ENCODE data around the gene TAL2. TPM values are rescaled to one million over a fixed set of nuclear protein-coding genes. Genes with fewer than 3 reads are reported as not detected.

The TAL2 gene
- total and polyA plus RNA-seq, 9 of the 15 experiments (the other 6 are each of a cell fraction or from before 2014, with no cell fraction given), result 0.21 to 3.7 (median 1.1) TPM; not detected in 1

GRCh38 chr9:105702207-105702606 lies 40.0 kb downstream of the TAL2 start:
- H3K9ac ChIP-seq (ENCODE audit: insufficient read depth in 1 of 2, low read depth in 2 of 2, low read length in 2 of 2), result no peak overlapping the region
- no TSS peak for BruUV-seq (replicated peaks)
- FAIRE-seq (no peak), DNase-seq (ENCODE audit: extremely low read depth in 1 of 4, low spot score in 3 of 4) (no peak), ATAC-seq (no peak)
- H3K79me2 ChIP-seq (ENCODE audit: control insufficient read depth, insufficient read depth, low read length), result peaks cover 70% of the 10 kb centered on the region
- CTCF ChIA-PET (ENCODE audit: low intra/inter-chr PET ratio), result no interaction called here
- H3K36me3 ChIP-seq (ENCODE audit: control insufficient read depth, insufficient read depth, low read length), result peaks cover 18% of the 10 kb centered on the region
- H3K4me1 ChIP-seq (replicated peaks in 1 of 2; ENCODE audit: control insufficient read depth in 2 of 2, insufficient read depth in 2 of 2, low read length in 2 of 2), result peaks cover 3 to 22% of the 10 kb centered on the region in 2 experiments; a peak in 3 of 5 replicates
- no peaks in the 10 kb centered on the region for H3K9me1 ChIP-seq (ENCODE audit: control insufficient read depth, insufficient read depth, low read length)
- TF ChIP-seq FOXP4 (CRISPR knock-in tag; IDR thresholded peaks at IDR 0.05; ENCODE audit: borderline replicate concordance), result no peak
- TF ChIP-seq PCBP2 (IDR thresholded peaks at IDR 0.05; ENCODE audit: low read depth, low read length, poor library complexity, severe bottlenecking), result no peak
- no peak for TF ChIP-seq GABPB2 (CRISPR knock-in tag; conservative IDR thresholded peaks at IDR 0.05)
- no peak for TF ChIP-seq NONO (IDR thresholded peaks at IDR 0.05; ENCODE audit: low read depth in 2 of 2, low read length in 1 of 2)
- no peak for TF ChIP-seq NFYB (IDR thresholded peaks at IDR 0.05; ENCODE audit: extremely low read depth, insufficient read length)
- no peak for TF ChIP-seq RUNX1 (IDR thresholded peaks at IDR 0.05; ENCODE audit: low read depth)
- no peak for TF ChIP-seq ARID2 (IDR thresholded peaks at IDR 0.05)
- no peak for TF ChIP-seq CUX1 (CRISPR knock-in tag; IDR thresholded peaks at IDR 0.05)
- no peak for TF ChIP-seq NR3C1 (CRISPR knock-in tag; IDR thresholded peaks at IDR 0.05)
- TF ChIP-seq NR2F6 (CRISPR knock-in tag; IDR thresholded peaks at IDR 0.05), result no peak
- TF ChIP-seq ZNF445 (CRISPR knock-in tag; IDR thresholded peaks at IDR 0.05; ENCODE audit: low read depth), result no peak
- TF ChIP-seq CTCF (IDR thresholded peaks at IDR 0.05 in 2 of 3, conservative IDR thresholded peaks at IDR 0.05 in 1 of 3; ENCODE audit: insufficient read depth in 2 of 3, low read depth in 1 of 3, low read length in 3 of 3), result no peak
- no peak for TF ChIP-seq RBM17 (IDR thresholded peaks at IDR 0.05; ENCODE audit: borderline replicate concordance, low read depth, low read length)
- in situ Hi-C loops (cut with MboI) (no loop called here), intact Hi-C loops (cut with micrococcal nuclease) (no loop called here)
- H3K27ac ChIP-seq (ENCODE audit: extremely low read depth, low read depth, low read length), result no peak overlapping the region
- H3K9me3 ChIP-seq (replicated peaks; ENCODE audit: control insufficient read depth, insufficient read depth, low read depth, low read length), result no peaks in the 10 kb centered on the region
- H3K4me3 ChIP-seq, result no peak overlapping the region
- H3K4me2 ChIP-seq (ENCODE audit: insufficient read depth, low read length), result no peak overlapping the region
- H3K27me3 ChIP-seq (ENCODE audit: control insufficient read depth in 2 of 2, insufficient read depth in 2 of 2, low read length in 2 of 2), result no peaks in the 10 kb centered on the region
- H4K20me1 ChIP-seq (replicated peaks; ENCODE audit: control insufficient read depth, insufficient read depth, low read length), result no peaks in the 10 kb centered on the region
- POLR2A ChIA-PET, result interaction anchor here (0.6 to 1.3 kb wide), 2 partner anchors 11 to 21 kb away, joined by 3 to 4 read pairs; no protein-coding TSS in a partner anchor
- 100% methylated on average over 1 of the region's 1 CpG for WGBS (ENCODE audit: insufficient coverage, low coverage, missing lambda C conversion rate)
- H2AFZ ChIP-seq (ENCODE audit: low read depth, low read length), result no peak overlapping the region

Data from K562 (cell line).